Spleen (tissue), 7 donors: ENCODE results near the gene GYG2.

ENCODE experiments used
- POLR2A ChIP-seq, 3 donors: fragments of 450-650 bp; IDR thresholded peaks; one replicate each; pipeline ENCODE4 v1.5.1; 2017; ENCODE audit warnings: antibody characterized with exemption in 3 of 3, mild to moderate bottlenecking in 1 of 3
- POLR2AphosphoS5 ChIP-seq, 3 donors: sonication (generic); formaldehyde crosslinking; IDR thresholded peaks; one replicate each; pipeline ENCODE4 v1.5.1; 2017; ENCODE audit warnings: antibody characterized with exemption in 3 of 3
- TF ChIP-seq, protein P1 (sequence below), 11 experiments: fragments of 200-600 bp in 7 of 11; fragments of 450-650 bp in 4 of 11; sonication (generic) in 4 of 11; IDR thresholded peaks in 8 of 11; conservative IDR thresholded peaks in 3 of 11; 1 replicate in 7 of 11; 2 replicates in 4 of 11; pipeline versions ENCODE4 v1.4.0 to v1.8.0; 2016 to 2021; ENCODE audit warnings: antibody characterized with exemption in 11 of 11, inconsistent platforms in 4 of 11, mild to moderate bottlenecking in 1 of 11
- donor health status: DM: no; HTN: no; CAD: no; lungs with moderate emphysema.
- donor health status: DM: no; HTN: no; CAD: no.
- donor health status: DM: no; HTN: no; CAD: no.

- TF ChIP-seq, protein P1, sequence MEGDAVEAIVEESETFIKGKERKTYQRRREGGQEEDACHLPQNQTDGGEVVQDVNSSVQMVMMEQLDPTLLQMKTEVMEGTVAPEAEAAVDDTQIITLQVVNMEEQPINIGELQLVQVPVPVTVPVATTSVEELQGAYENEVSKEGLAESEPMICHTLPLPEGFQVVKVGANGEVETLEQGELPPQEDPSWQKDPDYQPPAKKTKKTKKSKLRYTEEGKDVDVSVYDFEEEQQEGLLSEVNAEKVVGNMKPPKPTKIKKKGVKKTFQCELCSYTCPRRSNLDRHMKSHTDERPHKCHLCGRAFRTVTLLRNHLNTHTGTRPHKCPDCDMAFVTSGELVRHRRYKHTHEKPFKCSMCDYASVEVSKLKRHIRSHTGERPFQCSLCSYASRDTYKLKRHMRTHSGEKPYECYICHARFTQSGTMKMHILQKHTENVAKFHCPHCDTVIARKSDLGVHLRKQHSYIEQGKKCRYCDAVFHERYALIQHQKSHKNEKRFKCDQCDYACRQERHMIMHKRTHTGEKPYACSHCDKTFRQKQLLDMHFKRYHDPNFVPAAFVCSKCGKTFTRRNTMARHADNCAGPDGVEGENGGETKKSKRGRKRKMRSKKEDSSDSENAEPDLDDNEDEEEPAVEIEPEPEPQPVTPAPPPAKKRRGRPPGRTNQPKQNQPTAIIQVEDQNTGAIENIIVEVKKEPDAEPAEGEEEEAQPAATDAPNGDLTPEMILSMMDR (IDR thresholded peaks at IDR 0.05 in 8 of 11, conservative IDR thresholded peaks at IDR 0.05 in 3 of 11): no peak
- no peak for TF ChIP-seq POLR2A (IDR thresholded peaks at IDR 0.05)
- no peak for TF ChIP-seq POLR2AphosphoS5 (IDR thresholded peaks at IDR 0.05)
Measured at GRCh38 chrX:2926664-2927275, 98.0 kb downstream of the GYG2 start.
